ENCODE measurements around the gene SNCA. TPM values are rescaled to one million over a fixed set of nuclear protein-coding genes. Genes with fewer than 3 reads are reported as not detected.

Gene SNCA
- total and polyA plus RNA-seq, 2 of the 8 experiments (the other 6 are each of a cell fraction or from before 2014, with no cell fraction given): 8.5 to 16.8 TPM

GRCh38 chr4:89799071-89799470 lies 37.9 kb downstream of the SNCA start:
- no peak overlapping the region for H2AK5ac ChIP-seq (ENCODE audit: low read depth, low read length)
- no peak overlapping the region for H2BK15ac ChIP-seq (ENCODE audit: low read length)
- no peak overlapping the region for H3K18ac ChIP-seq (ENCODE audit: extremely low read depth, low read length)
- no peak overlapping the region for H4K5ac ChIP-seq (ENCODE audit: insufficient read length, low read depth, low read length)
- FAIRE-seq: no peak
- H3K23me2 ChIP-seq (ENCODE audit: low read depth, low read length): no peaks in the 10 kb centered on the region
- H3K36me3 ChIP-seq (ENCODE audit: control insufficient read depth in 2 of 4, insufficient read depth in 4 of 4, low read length in 3 of 4): no peaks in the 10 kb centered on the region
- no peak overlapping the region for H3K4me3 ChIP-seq (ENCODE audit: extremely low read depth in 1 of 4, insufficient read depth in 2 of 4, low read depth in 3 of 4, low read length in 4 of 4)
- H3K27me3 ChIP-seq (replicated peaks in 1 of 4; ENCODE audit: control insufficient read depth in 3 of 4, extremely low read depth in 1 of 4, insufficient read depth in 3 of 4, low read length in 3 of 4): no peaks in the 10 kb centered on the region
- no peak overlapping the region for H2BK20ac ChIP-seq (ENCODE audit: low read length)
- no peak overlapping the region for H2BK5ac ChIP-seq (ENCODE audit: low read depth, low read length)
- no peaks in the 10 kb centered on the region for H3K79me1 ChIP-seq (ENCODE audit: low read depth, low read length)
- no peak overlapping the region for H2BK12ac ChIP-seq (ENCODE audit: low read depth, low read length)
- H3K23ac ChIP-seq (ENCODE audit: insufficient read length): no peak overlapping the region
- H4K20me1 ChIP-seq (replicated peaks in 1 of 2; ENCODE audit: control insufficient read depth in 1 of 2, insufficient read depth in 2 of 2, low read length in 2 of 2): no peaks in the 10 kb centered on the region
- no peak overlapping the region for H4K8ac ChIP-seq (ENCODE audit: extremely low read depth, insufficient read depth, low read length)
- no peak overlapping the region for H2AFZ ChIP-seq (ENCODE audit: low read length)
- ChIA-PET POLR2A (ENCODE audit: partially characterized antibody) (no interaction called here), CTCF (ENCODE audit: partially characterized antibody) (no interaction called here)
- DNase-seq (ENCODE audit: low read depth in 1 of 2, low spot score in 2 of 2): no peak
- H3K79me2 ChIP-seq (ENCODE audit: control insufficient read depth in 1 of 2, insufficient read depth in 2 of 2, low read length in 2 of 2): no peaks in the 10 kb centered on the region
- H3K9ac ChIP-seq (replicated peaks in 1 of 4; ENCODE audit: extremely low read depth in 1 of 4, low read depth in 3 of 4, low read length in 3 of 4): no peak overlapping the region
- no peak overlapping the region for H3K27ac ChIP-seq (ENCODE audit: low read depth, low read length)
- TF ChIP-seq CEBPB (IDR thresholded peaks at IDR 0.05; ENCODE audit: low read depth, low read length) (no peak), TAF7 (optimal IDR thresholded peaks at IDR 0.05; ENCODE audit: borderline replicate concordance, low read depth, low read length) (no peak), NRF1 (IDR thresholded peaks at IDR 0.05; ENCODE audit: low read depth, low read length) (no peak)
- H3K4me2 ChIP-seq (ENCODE audit: insufficient read depth in 1 of 2, low read depth in 2 of 2, low read length in 2 of 2): no peak overlapping the region
- no peak overlapping the region for H3K14ac ChIP-seq (ENCODE audit: insufficient read length)
- no peaks in the 10 kb centered on the region for H3K9me3 ChIP-seq (ENCODE audit: insufficient read depth in 2 of 2, low read depth in 1 of 2, low read length in 1 of 2)
- H3K4me1 ChIP-seq (replicated peaks in 1 of 4; ENCODE audit: control insufficient read depth in 3 of 4, insufficient read depth in 4 of 4, low read length in 3 of 4): no peaks in the 10 kb centered on the region
- no peak overlapping the region for H3K4ac ChIP-seq (replicated peaks; ENCODE audit: insufficient read length, low read depth, low read length)
- no peak overlapping the region for H4K91ac ChIP-seq (replicated peaks; ENCODE audit: insufficient read length, low read length)
- H3K56ac ChIP-seq (replicated peaks; ENCODE audit: insufficient read length, low read depth, low read length): no peak overlapping the region
- no peak overlapping the region for H2BK120ac ChIP-seq (replicated peaks; ENCODE audit: low read depth, low read length)
